GM13977 (cell line): ENCODE data around the gene KIF27.
"Not testable (repeated sequence)": the region's sequence is repeated elsewhere in the genome, so short reads cannot be mapped to it uniquely, and the experiment has no call there.

Experiments
- DNase-seq: peaks from one replicate; pipeline ENCODE4 v3.0.0; 2012; ENCODE audit warnings: low spot score
- in situ Hi-C: fragments of 300-500 bp; cut with MboI; formaldehyde crosslinking; loops from one replicate; pipeline ENCODE4 v1.12.0; 2022; ENCODE audit warnings: low sequenced_read_pairs, low pct_unique_long_range_greater_than_20kb, mixed read lengths, inconsistent platforms; ENCODE audit not compliant: unreplicated experiment
- TF ChIP-seq, protein P1 (sequence below): IDR thresholded peaks from 2 replicates; pipeline ENCODE4 v1.5.1; 2012; ENCODE audit warnings: mild to moderate bottlenecking, control low read depth; ENCODE audit not compliant: insufficient read depth; ENCODE audit errors: extremely low read depth, missing control alignments

The KIF27 gene

GRCh38 chr9:83817356-83818278 lies 103.6 kb downstream of the KIF27 start, which contains the start of gene GKAP1:
Gene GKAP1, minus strand, starts transcription at chr9:83817769. Its CDS starts 11,252 bp downstream, at chr9:83806517.
- TF ChIP-seq, protein P1, sequence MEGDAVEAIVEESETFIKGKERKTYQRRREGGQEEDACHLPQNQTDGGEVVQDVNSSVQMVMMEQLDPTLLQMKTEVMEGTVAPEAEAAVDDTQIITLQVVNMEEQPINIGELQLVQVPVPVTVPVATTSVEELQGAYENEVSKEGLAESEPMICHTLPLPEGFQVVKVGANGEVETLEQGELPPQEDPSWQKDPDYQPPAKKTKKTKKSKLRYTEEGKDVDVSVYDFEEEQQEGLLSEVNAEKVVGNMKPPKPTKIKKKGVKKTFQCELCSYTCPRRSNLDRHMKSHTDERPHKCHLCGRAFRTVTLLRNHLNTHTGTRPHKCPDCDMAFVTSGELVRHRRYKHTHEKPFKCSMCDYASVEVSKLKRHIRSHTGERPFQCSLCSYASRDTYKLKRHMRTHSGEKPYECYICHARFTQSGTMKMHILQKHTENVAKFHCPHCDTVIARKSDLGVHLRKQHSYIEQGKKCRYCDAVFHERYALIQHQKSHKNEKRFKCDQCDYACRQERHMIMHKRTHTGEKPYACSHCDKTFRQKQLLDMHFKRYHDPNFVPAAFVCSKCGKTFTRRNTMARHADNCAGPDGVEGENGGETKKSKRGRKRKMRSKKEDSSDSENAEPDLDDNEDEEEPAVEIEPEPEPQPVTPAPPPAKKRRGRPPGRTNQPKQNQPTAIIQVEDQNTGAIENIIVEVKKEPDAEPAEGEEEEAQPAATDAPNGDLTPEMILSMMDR: peak; percentile 43
- in situ Hi-C loops: not testable (repeated sequence)
- DNase-seq: peak; percentile 82

DNA sequence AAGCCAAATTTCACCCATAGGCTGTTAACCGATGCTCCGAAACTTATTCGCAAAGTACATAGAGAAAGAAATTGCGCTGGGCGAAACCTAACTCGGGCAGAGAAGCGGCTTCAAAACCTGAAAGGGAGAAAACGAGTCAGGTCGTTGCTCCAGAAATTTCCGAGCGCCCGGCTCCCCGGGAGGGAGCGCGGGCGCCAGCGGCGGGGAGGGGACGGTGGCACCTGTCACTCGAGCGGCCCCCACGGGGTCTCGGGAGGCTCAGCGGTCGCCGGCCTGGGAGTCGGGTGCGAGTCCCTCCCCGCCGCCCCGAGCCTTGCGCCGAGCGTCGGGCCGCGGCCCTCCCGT lies 104.2 kb downstream of the KIF27 start:
- DNase-seq, in situ Hi-C loops: not testable (repeated sequence)

DNA sequence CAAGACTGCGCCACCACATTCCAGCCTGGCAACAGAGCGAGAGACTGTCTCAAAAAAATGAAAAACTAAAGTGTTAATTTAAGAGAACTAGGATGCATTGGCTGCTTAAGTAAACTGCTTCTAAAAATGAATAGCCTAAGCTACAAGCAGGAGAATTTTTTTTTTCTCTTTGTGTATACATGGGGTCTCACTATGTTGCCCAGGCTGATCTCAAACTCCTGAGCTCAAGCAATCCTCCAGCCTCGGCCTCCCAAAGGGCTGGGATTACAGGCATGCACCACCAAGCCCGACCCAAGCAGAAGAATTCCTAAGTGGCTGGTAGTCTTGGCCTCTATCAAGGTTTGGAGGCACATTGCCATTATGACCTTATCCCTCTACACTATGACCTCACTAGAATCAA lies 106.1 kb downstream of the KIF27 start:
- not testable (repeated sequence) for DNase-seq

DNA sequence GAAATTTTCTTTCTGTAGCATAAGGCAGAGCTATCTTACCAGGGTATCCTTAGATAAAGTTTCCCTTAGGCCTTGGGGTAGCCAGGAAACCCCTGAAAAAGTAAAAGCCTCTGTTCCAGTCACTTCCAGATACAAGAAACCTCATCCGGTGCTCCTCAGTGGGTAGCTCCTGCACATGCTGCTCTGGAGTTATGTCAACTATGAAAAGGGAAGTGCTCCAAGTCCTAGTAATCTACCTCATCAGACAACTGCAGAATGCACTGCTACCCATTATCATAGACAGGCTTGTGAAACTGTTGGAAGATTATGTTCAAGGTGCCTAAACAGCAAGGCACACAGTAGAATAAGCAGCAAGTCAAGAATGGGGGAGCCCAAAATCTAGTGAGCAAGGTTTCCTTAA lies 112.0 kb downstream of the KIF27 start:
- in situ Hi-C loops, DNase-seq: not testable (repeated sequence)

More for the DNA sequence above, 106.1 kb downstream of the KIF27 start:
- in situ Hi-C loops: not testable (repeated sequence)

DNA sequence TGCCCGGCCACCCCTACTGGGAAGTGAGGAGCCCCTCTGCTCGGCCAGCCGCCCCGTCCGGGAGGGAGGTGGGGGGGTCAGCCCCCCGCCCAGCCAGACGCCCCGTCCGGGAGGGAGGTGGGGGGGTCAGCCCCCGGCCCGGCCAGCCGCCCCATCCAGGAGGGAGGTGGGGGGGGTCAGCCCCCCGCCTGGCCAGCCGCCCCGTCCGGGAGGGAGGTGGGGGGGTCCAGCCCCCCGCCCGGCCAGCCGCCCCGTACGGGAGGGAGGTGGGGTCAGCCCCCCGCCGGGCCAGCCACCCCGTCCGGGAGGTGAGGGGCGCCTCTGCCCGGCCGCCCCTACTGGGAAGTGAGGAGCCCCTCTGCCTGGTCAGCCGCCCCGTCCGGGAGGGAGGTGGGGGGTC lies 116.8 kb downstream of the KIF27 start:
- DNase-seq, in situ Hi-C loops: not testable (repeated sequence)

DNA sequence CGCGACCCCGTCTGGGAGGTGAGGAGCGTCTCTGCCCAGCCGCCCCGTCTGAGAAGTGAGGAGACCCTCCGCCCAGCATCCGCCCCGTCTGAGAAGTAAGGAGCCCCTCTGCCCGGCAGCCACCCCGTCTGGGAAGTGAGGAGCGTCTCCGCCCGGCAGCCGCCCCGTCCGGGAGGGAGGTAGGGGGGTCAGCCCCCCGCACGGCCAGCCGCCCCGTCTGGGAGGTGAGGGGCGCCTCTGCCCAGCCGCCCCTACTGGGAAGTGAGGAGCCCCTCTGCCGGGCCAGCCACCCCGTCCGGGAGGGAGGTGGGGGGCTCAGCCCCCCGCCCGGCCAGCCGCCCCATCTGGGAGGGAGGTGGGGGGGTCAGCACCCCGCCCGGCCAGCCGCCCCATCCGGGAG lies 117.3 kb downstream of the KIF27 start:
- DNase-seq, in situ Hi-C loops: not testable (repeated sequence)

- TF ChIP-seq, protein P1: no peak
- in situ Hi-C loops: no loop called here
Measured at GRCh38 chr9:83800236-83801033, 120.8 kb downstream of the KIF27 start.

DNA sequence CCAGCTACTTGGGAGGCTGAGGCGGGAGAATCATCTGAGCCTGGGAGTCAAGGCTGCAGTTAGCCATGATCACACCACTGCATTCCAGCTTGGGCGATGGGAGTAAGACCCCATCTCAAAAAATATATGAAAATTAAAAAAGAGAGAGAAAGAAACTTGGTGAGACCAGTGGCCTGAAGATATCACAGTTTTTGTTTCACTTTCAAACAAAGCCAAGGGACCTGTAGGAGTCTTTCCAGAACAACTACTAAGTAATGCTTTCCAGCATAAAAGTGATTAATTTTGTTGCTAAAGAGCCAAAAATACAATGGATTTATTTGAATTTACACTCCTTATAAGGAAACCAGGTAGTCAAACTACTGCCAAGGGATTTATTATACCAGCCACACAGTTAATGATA lies 127.2 kb downstream of the KIF27 start:
- peak; percentile 18 for DNase-seq
- TF ChIP-seq, protein P1: no peak
- in situ Hi-C loops: no loop called here

More at GRCh38 chr9:83800236-83801033, 120.8 kb downstream of the KIF27 start:
- no peak for DNase-seq

DNA sequence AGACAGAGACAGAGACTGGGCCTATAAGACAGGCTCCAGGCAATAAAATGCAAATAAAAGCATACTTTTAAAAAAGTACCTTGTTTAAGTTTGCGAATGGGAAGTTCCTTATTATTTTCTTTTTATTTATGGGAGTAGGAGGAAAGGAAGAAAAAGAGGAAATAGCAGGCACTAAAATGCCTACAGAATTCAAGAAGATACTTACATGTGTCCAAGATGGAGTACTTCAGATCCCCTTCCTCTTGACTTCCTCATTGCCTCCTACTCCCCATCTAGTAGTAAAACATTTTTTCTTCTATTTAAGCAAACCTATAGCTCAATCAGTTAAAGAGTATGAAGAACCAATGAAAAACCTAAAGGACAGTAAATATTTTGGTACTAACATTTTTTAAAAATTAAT lies 128.5 kb downstream of the KIF27 start:
- in situ Hi-C loops: no loop called here
- TF ChIP-seq, protein P1: no peak

More for the DNA sequence above, 128.5 kb downstream of the KIF27 start:
- no peak for DNase-seq
